Loucy (cell line): ENCODE results near the gene SFSWAP.

Experiments used
- EZH2phosphoT487 ChIP-seq: fragments of 200-600 bp; IDR thresholded peaks from 2 replicates; pipeline ENCODE4 v1.6.1; 2018; ENCODE audit warnings: antibody characterized with exemption, mild to moderate bottlenecking, moderate library complexity, borderline replicate concordance
- TF ChIP-seq, protein P1 (sequence below): fragments of 200-600 bp; sonication (generic); conservative IDR thresholded peaks from 2 replicates; pipeline ENCODE4 v1.5.1; 2014; ENCODE audit warnings: mild to moderate bottlenecking, antibody characterized with exemption, low read length

GRCh38 chr12:131796754-131797587, 86.1 kb downstream of the SFSWAP start:
- TF ChIP-seq, protein P1, sequence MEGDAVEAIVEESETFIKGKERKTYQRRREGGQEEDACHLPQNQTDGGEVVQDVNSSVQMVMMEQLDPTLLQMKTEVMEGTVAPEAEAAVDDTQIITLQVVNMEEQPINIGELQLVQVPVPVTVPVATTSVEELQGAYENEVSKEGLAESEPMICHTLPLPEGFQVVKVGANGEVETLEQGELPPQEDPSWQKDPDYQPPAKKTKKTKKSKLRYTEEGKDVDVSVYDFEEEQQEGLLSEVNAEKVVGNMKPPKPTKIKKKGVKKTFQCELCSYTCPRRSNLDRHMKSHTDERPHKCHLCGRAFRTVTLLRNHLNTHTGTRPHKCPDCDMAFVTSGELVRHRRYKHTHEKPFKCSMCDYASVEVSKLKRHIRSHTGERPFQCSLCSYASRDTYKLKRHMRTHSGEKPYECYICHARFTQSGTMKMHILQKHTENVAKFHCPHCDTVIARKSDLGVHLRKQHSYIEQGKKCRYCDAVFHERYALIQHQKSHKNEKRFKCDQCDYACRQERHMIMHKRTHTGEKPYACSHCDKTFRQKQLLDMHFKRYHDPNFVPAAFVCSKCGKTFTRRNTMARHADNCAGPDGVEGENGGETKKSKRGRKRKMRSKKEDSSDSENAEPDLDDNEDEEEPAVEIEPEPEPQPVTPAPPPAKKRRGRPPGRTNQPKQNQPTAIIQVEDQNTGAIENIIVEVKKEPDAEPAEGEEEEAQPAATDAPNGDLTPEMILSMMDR, result no peak; the same call in 1 of the 2 replicates
- TF ChIP-seq EZH2phosphoT487, result no peak
